H9 (cell line): ENCODE measurements around the gene HHIPL2. TPM values are rescaled to one million over a fixed set of nuclear protein-coding genes. Genes with fewer than 3 reads are reported as not detected.
"Not testable (repeated sequence)": the region's sequence is repeated elsewhere in the genome, so short reads cannot be mapped to it uniquely, and the experiment has no call there.

Experiments
- DNase-seq: peaks from one replicate; pipeline ENCODE4 v3.0.0-alpha.2; 2017
- H2AFZ ChIP-seq: one replicate; pipeline ENCODE4 v1.6.1; 2013; ENCODE audit warnings: mild to moderate bottlenecking, low read length, control low read depth, moderate library complexity
- H2AK5ac ChIP-seq: 2 replicates; pipeline ENCODE4 v1.6.1; 2013; ENCODE audit warnings: low read length, control low read depth, mixed read lengths; ENCODE audit not compliant: insufficient read length
- H2BK120ac ChIP-seq: one replicate; pipeline ENCODE4 v1.6.1; 2013; ENCODE audit warnings: low read depth, mild to moderate bottlenecking, low read length, control low read depth, inconsistent platforms; ENCODE audit not compliant: poor library complexity, severe bottlenecking
- H2BK12ac ChIP-seq: 2 replicates; pipeline ENCODE4 v1.6.1; 2013; ENCODE audit warnings: low read length, control low read depth, mixed read lengths, low read depth; ENCODE audit not compliant: insufficient read length
- H2BK15ac ChIP-seq: 2 replicates; pipeline ENCODE4 v1.6.1; 2013; ENCODE audit warnings: low read depth, low read length, control low read depth
- H2BK20ac ChIP-seq: one replicate; pipeline ENCODE4 v1.6.1; 2013; ENCODE audit warnings: low read depth, mild to moderate bottlenecking, low read length, control low read depth, inconsistent platforms; ENCODE audit not compliant: poor library complexity, severe bottlenecking
- H2BK5ac ChIP-seq: 2 replicates; pipeline ENCODE4 v1.6.1; 2013; ENCODE audit warnings: low read length, control low read depth, mixed read lengths; ENCODE audit not compliant: insufficient read length
- H3K14ac ChIP-seq: 2 replicates; pipeline ENCODE4 v1.6.1; 2013; ENCODE audit warnings: low read length, control low read depth; ENCODE audit not compliant: insufficient read depth
- H3K18ac ChIP-seq: 2 replicates; pipeline ENCODE4 v1.6.1; 2013; ENCODE audit warnings: low read depth, mild to moderate bottlenecking, mixed read lengths, low read length, control low read depth; ENCODE audit not compliant: insufficient read length
- H3K23ac ChIP-seq: 2 replicates; pipeline ENCODE4 v1.6.1; 2013; ENCODE audit warnings: low read length, control low read depth, mixed read lengths, low read depth; ENCODE audit not compliant: insufficient read length
- H3K23me2 ChIP-seq: 2 replicates; pipeline ENCODE4 v1.6.1; 2013; ENCODE audit warnings: low read depth, mild to moderate bottlenecking, mixed read lengths, low read length, control low read depth; ENCODE audit not compliant: insufficient read length, poor library complexity, severe bottlenecking
- H3K27ac ChIP-seq: 2 replicates; pipeline ENCODE4 v1.5.1; 2013; ENCODE audit warnings: low read length, control low read depth, mixed read lengths, low read depth; ENCODE audit not compliant: insufficient read length
- H3K27me3 ChIP-seq: 2 replicates; pipeline ENCODE4 v1.6.1; 2013; ENCODE audit warnings: low read length, control low read depth, inconsistent platforms; ENCODE audit not compliant: insufficient read depth
- H3K4ac ChIP-seq: 2 replicates; pipeline ENCODE4 v1.6.1; 2013; ENCODE audit warnings: low read depth, mild to moderate bottlenecking, control low read depth, inconsistent platforms, low read length, moderate library complexity
- H3K4me1 ChIP-seq: 2 replicates; pipeline ENCODE4 v1.6.1; 2013; ENCODE audit warnings: low read length, control low read depth, inconsistent platforms; ENCODE audit not compliant: insufficient read depth
- H3K4me2 ChIP-seq: 2 replicates; pipeline ENCODE4 v1.6.1; 2013; ENCODE audit warnings: low read length, control low read depth, mixed read lengths; ENCODE audit not compliant: insufficient read length, insufficient read depth
- H3K56ac ChIP-seq: 2 replicates; pipeline ENCODE4 v1.6.1; 2013; ENCODE audit warnings: low read depth, mild to moderate bottlenecking, mixed read lengths, low read length, control low read depth; ENCODE audit not compliant: insufficient read length
- H3K79me1 ChIP-seq: 2 replicates; pipeline ENCODE4 v1.6.1; 2013; ENCODE audit warnings: low read depth, mild to moderate bottlenecking, moderate library complexity, low read length, control low read depth, inconsistent platforms; ENCODE audit not compliant: insufficient read depth, poor library complexity, severe bottlenecking
- H3K79me2 ChIP-seq: 2 replicates; pipeline ENCODE4 v1.6.1; 2013; ENCODE audit warnings: low read length, control low read depth, inconsistent platforms; ENCODE audit not compliant: insufficient read depth
- H3K9ac ChIP-seq: 2 replicates; pipeline ENCODE4 v1.6.1; 2013; ENCODE audit warnings: low read length, control low read depth, mixed read lengths; ENCODE audit not compliant: insufficient read length; ENCODE audit errors: extremely low read depth
- H3K9me3 ChIP-seq: one replicate; pipeline ENCODE4 v1.6.1; 2013; ENCODE audit warnings: low read depth, low read length, inconsistent platforms; ENCODE audit not compliant: control insufficient read depth
- H3T11ph ChIP-seq: one replicate; pipeline ENCODE4 v1.6.1; 2013; ENCODE audit warnings: mild to moderate bottlenecking, low read length, control low read depth, inconsistent platforms
- H4K20me1 ChIP-seq: one replicate; pipeline ENCODE4 v1.6.1; 2013; ENCODE audit not compliant: control insufficient read depth, insufficient read length, insufficient read depth
- H4K5ac ChIP-seq: 2 replicates; pipeline ENCODE4 v1.6.1; 2013; ENCODE audit warnings: low read depth, mild to moderate bottlenecking, mixed read lengths, low read length, control low read depth; ENCODE audit not compliant: insufficient read length
- H4K8ac ChIP-seq: replicated peaks from 2 replicates; pipeline ENCODE4 v1.6.1; 2013; ENCODE audit warnings: low read length, control low read depth, mixed read lengths, low read depth; ENCODE audit not compliant: insufficient read length
- H4K91ac ChIP-seq: 2 replicates; pipeline ENCODE4 v1.6.1; 2013; ENCODE audit warnings: low read depth, mild to moderate bottlenecking, moderate library complexity, mixed read lengths, low read length, control low read depth; ENCODE audit not compliant: insufficient read length
- H3K27ac Mint-ChIP-seq, 3 experiments: 2 replicates in 2 of 3; 3 replicates in 1 of 3; pipeline ENCODE4 v1.8.0; 2020 to 2021; ENCODE audit warnings: mixed read lengths in 3 of 3, mild to moderate bottlenecking in 1 of 3, moderate library complexity in 1 of 3
- H3K27me3 Mint-ChIP-seq: 2 replicates; pipeline ENCODE4 v1.8.0; 2021; ENCODE audit warnings: low read depth, mild to moderate bottlenecking, moderate library complexity, mixed read lengths
- H3K36me3 Mint-ChIP-seq, 3 experiments: 2 replicates in 2 of 3; 3 replicates in 1 of 3; pipeline ENCODE4 v1.8.0; 2020 to 2021; ENCODE audit warnings: low read depth in 3 of 3, mixed read lengths in 3 of 3; ENCODE audit not compliant: insufficient read depth in 1 of 3
- H3K4me1 Mint-ChIP-seq, 2 experiments: 2 replicates each; pipeline ENCODE4 v1.8.0; 2020; ENCODE audit warnings: mixed read lengths in 2 of 2
- H3K4me3 Mint-ChIP-seq, 2 experiments: 2 replicates in 1 of 2; 3 replicates in 1 of 2; pipeline ENCODE4 v1.8.0; 2020 to 2021; ENCODE audit warnings: mild to moderate bottlenecking in 2 of 2, mixed read lengths in 2 of 2, moderate library complexity in 1 of 2
- H3K9me3 Mint-ChIP-seq, 2 experiments: 2 replicates in 1 of 2; 3 replicates in 1 of 2; pipeline ENCODE4 v1.8.0; 2020; ENCODE audit warnings: mild to moderate bottlenecking in 2 of 2, mixed read lengths in 2 of 2, moderate library complexity in 1 of 2
- WGBS: extraction: QIAGEN DNeasy Blood & Tissue Kit; methylation state at CpG from one replicate; pipeline ENCODE4 v1.1.7; 2013; ENCODE audit warnings: missing lambda C conversion rate, low lambda C conversion rate, mixed read lengths; ENCODE audit not compliant: insufficient read length; ENCODE audit errors: extremely low coverage; 5-methylcytosine and 5-hydroxymethylcytosine counted together
- total RNA-seq: library from RNA; stranded (reverse); gene quantifications from 2 replicates; pipeline ENCODE4 v1.2.1, GENCODE V29; 2021

Gene HHIPL2
- total RNA-seq, 1 experiment from 2014 or later: 0.39 TPM

DNA sequence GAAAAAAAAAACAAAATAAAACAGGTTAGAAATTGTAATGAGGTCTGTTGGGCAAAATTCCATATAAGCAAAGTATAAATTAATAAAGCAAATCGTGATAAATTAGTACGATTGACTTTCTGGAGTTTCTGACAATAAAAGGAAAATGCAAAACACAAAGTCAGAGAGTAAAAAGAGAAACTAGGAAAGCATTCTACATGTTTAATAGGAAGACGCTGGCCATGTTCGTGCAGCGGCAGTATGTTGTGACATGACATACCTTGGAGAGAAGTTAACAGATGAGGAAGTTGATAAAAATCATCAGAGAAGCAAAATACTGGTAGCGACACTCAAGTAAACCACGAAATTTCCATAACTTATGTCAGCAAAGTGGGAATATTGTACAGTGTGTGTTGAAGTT, 68.3 kb downstream of the HHIPL2 start:
- H3K27me3 ChIP-seq, H3K27me3 Mint-ChIP-seq, H3K4me1 Mint-ChIP-seq, H3K36me3 Mint-ChIP-seq, H2AFZ ChIP-seq, H3K23me2 ChIP-seq, H3K27ac Mint-ChIP-seq, H3K79me2 ChIP-seq, H3K56ac ChIP-seq, H3K9ac ChIP-seq, H2BK15ac ChIP-seq, H2AK5ac ChIP-seq, DNase-seq, H4K8ac ChIP-seq, H3K4ac ChIP-seq, H3K79me1 ChIP-seq, H3K4me3 Mint-ChIP-seq, H3K23ac ChIP-seq, H4K91ac ChIP-seq, H4K5ac ChIP-seq, H2BK120ac ChIP-seq, H2BK12ac ChIP-seq, H2BK20ac ChIP-seq, H3K9me3 ChIP-seq, H3K18ac ChIP-seq, H3K9me3 Mint-ChIP-seq, H3K4me1 ChIP-seq, H3T11ph ChIP-seq, H3K27ac ChIP-seq, H3K4me2 ChIP-seq, H3K14ac ChIP-seq, H4K20me1 ChIP-seq, H2BK5ac ChIP-seq: not testable (repeated sequence)
- no CpG with 5 or more reads among the region's 7 CpGs for WGBS
